ENCODE data around the gene ANKH.

The ANKH gene

DNA sequence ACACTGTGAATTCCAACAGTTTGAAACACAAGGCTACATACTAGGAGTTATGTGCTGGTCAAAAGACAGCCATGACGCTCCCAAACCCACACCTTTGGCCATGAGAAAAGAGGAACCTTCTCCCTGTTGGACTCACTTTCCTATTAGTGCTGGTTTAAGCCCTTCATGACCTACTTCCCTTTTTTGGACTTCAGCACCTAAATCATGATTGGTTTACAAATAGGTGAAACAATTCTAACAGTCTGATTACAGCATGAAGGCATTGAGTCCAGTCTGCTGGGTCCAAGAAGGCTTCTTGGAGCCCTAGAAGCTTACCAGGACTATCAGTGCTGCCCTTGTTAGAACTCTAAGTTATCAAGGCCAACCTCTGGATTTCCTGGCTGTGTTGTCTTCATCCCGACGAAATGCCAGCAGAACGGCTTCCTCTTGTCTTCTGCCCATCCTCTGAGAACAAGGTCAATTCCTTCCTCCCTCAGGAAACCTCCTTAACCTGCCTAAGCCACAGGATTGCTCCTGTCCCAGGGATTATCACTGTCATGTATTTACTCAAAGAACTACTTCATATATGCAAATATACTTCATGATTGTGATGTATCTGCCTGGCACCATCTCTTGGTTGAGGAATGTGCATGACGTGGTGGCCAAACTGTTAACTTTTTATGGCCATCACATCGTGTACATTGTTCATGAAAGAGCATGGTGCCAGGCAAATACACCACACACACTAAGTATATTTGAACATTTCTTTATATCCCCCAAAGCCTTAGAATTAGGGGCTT lies 83.6 kb downstream of the ANKH start:
- no peak for DNase-seq

DNA sequence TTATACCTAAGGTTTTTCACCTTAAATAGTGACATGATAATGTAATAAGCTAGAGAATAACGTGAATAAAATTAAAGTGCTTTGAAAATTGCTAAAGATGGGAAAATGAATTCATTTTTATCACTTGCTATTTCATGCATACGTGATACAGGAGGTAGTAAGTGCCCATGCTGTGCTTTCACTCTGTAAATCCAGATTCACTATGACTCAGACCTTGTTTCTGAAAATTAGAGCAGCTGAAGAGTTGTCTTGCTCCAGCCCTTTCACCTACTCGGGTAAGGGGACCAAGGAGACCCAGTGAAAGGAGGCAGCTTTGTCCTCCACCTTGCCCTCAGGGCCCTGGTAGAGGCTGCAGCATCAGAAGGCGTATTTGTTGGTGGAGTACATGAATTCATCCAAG lies 87.9 kb downstream of the ANKH start:
- no peak for DNase-seq

DNA sequence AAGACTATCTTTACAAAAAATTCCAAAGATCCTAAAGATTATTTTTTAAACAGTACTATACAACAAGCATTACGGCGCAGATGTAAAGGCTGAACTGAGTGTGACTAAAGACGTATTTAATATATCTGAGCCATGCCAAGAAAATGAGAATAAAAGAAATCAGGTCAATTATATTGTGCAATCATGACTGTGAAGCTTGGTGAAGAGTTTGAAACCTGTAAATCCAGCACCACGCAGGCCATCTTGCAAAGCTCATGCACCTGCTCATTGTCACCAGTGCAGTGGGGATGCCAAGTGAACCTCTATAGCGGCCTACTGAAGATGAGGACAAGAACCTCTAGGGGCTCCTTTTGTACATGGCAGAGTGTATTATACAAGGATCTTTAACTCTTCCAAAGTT lies 89.0 kb downstream of the ANKH start:
- DNase-seq, result no peak

DNA sequence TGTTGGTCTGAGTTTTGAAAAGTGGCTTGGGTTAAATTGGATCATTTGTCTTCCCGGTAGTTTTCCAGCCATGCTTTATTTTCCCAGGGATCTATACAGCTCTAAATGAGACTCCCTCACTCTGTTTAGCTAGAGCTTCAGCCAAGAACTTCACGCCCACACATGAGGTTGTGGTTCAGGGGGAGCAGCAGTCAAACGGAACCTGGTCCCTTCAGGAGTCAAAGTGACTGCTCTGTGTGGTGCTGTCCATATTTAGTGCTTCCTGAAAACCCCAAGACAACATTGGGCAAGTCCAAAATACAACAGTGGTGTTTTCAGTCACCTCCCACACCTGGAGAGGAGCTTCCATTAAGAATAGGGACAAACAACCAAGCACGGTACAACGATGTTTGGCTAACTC lies 90.5 kb downstream of the ANKH start:
- no peak for DNase-seq

DNA sequence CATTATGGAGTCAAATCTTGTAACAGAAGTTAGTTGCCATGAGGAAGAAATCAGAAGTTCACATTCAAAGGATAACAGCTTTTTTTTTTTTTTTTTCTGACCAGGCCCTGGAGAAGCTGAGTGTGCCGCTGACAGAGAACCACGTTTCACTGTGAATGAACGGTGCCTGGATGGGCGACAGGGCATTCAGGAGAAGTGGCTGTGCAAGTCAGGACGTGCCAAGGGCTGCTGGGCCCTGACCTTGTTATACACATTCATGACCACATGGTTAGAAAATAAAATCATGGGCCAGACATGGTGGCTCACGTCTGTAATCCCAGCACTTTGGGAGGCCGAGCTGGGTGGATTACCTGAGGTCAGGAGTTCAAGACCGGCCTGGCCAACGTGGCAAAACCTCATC lies 91.6 kb downstream of the ANKH start:
- DNase-seq, result no peak

DNA sequence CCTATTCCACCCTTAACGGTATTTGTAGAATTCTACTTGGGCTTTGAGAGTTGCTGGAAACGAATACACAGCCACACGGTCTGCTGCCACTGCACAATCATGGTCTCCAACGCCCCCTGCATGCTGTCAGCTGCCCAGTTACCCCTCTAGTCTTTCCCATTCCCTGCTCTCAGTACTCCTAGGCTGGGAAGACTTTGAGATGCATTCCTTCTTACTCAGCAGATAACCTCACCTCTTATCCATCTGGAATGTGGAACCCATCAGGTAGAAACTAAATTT lies 92.8 kb downstream of the ANKH start:
- DNase-seq, result no peak

DNA sequence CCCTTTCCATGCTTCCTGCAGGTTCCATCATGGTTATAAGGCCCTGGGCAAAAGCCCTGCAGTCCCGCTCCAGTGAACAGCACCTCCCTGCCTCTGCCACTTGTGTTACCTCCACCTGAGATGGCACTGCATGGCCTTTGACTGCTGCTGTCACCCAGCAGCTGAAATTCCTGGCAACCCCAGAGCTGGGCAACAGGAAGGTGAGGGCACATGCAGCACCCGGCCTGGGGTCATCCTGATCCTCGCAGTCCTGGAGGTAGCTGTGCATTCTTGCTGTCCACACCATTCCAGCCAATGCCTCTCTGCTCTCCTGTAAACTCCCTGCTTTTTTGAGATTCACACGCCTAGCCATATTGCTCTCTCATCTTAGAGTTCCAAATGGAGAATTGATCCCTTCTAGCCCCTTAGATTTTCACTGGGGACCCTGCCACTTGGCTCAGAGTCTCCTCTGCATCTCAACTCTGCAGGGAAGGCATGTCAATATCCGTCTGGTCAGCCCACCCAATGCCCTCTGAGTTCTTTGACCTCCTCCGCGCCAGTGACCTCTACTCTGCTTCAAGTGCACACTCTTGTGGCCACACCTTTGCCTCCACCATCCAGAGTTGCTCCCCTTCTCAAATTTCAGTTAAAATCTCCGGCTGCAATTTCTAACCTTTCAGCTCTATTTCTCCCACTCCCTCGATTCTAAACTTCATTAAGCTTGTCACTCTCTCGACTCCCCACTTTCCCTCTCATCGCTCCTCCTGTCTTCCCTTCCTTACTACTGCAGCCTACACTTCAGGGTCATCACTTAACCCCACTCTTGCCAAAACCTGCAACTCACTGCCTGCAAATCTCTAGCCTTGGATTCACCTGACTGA lies 93.4 kb downstream of the ANKH start:
- no peak for DNase-seq

DNA sequence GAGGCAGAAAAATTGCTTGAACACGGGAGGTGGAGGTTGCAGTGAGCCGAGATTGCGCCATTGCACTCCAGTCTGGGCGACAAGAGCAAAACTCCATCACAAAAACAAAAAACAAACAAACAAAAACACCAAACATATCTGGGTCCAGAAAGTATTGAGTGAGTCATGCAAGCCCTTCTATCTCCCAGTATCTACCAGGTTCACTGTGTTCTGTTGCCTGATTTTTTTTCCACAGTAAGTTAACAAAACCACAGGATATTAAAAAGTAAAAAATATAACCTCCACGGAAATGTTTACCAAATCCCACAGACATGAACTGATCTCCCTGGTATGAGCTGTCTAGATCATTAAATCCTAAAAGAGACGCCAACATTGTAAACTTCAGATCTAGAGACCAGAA lies 94.4 kb downstream of the ANKH start:
- DNase-seq, result no peak

DNA sequence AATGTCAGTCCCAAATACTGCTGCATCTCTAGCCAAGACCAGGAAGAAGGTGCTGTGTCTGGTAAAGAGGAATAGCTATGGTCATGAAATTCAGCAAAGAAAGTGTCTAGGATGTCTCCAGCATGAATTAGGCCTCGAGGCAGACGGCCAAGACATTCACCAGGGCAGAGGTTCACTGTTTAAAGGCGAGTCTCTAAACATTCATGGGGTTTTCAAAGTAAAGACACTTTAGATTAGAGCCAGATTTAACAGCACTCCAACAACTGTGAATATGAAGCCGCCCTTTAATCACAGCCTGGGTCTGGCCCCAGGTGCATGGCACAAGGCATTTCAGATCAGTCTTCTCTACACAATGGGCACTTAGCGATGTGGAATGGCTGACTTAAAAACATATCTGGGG lies 95.0 kb downstream of the ANKH start:
- DNase-seq, result no peak

DNA sequence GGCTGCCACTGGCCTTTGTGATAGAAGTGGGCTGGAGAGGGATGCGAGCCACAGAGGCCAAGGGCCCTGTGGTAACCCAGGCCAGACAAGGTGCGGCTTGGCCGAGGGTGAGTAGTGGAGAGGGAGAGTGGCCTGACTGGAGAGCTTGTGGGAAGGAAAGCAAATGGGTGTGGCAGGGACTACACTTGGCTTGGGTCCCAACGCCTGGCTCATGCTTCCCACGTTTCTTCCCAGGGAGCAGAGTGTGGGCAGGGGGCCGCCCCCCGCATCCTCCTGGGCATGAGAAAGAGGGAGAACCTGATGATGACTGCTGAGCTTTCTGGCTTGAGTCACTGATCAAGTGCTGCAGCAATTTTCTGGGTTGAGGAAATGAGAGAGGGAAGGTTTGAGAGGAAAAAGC lies 95.7 kb downstream of the ANKH start:
- DNase-seq, result no peak

DNA sequence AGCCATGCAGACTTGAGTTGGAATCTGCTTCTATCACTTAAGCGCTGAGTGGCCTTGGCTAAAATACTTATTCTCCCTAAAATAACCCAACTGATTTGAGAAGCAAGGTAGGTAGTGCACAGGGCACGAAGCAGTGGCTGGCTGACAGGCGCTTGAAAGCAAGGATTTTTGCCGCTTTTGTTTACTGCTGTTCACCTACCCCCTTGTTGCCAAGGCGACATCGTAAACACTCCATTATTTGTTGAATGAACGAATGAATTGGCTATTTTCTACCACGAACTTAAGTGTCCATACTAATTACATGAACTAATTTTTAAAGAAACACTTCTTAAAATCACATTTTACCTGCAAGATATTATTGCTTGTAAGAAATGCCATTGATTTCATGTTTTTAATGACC lies 98.0 kb downstream of the ANKH start:
- no peak for DNase-seq

DNA sequence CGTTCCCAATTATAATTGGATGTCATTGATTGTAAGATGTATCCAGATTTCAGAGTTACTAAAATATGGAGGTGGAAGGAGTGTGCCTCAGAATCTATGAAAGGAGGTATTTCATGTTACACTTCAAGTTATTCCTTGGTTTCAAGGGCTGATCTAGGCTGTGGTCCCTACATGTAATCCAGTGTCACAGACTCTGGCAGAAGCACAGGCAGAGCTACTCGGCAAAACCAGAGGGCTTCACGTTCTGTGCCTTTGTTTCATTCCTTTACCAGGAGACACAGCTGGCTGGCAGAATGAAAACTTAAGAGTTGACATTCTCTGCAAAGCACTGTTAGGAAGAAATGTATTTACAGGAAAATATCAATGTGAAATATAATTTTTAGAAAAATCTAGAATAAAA lies 99.6 kb downstream of the ANKH start:
- DNase-seq, result no peak

DNA sequence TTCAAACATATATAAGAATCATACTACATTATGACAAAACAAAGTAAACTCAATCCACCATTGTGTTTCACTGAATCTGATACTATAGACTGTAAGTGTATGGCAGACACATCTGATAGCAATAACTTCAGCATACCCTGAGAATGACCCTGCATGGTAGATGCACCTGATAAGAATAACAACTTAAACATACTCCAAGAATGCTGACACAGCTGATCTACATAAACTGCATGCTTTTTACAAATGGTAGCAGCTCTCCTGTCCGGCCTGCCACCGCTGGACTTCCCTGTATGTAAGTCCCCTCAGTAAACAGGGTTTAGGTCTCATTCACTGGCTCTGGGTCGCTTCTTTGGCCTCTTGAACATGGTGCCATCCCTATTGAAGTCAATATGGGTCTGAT lies 100.4 kb downstream of the ANKH start:
- DNase-seq, result no peak

DNA sequence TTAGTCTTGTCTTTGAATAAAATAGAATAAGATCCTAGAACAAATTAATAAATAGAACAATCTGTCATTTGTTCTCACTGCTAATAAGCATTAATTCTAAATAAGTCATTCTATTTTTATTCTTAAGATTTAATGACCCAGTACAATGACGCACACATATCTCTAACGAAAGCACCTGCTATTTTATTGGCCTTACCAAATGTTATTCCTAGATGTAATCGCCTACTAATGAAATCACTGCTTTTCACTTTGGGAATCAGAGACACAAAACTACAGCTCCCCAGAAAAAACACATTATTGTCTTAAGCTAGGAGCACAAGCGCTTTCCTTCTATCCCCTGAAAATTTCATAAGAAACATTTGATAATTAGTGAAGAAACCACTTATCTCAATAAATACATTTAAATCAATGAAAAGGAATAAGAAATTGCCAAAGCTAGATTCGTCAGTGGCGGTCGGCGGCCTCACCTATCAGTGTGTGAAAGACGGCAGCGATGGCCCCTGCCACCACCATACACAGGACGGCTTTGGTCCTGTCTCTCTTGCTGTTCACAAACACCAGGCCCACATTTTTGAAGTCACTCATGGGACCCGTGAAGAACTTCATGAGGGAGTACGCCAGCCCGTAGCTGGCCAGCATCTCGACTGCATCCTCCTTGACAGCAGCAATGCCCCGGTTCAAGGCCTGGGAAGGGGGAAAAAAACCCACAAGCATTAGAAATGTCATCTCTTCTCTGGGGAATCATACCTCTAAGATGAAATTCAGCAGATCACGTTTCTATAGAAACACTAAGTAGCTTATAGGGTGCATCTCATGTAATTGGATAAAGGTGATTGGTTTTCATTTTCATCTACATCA lies 102.8 kb downstream of the ANKH start:
- DNase-seq, result no peak

DNA sequence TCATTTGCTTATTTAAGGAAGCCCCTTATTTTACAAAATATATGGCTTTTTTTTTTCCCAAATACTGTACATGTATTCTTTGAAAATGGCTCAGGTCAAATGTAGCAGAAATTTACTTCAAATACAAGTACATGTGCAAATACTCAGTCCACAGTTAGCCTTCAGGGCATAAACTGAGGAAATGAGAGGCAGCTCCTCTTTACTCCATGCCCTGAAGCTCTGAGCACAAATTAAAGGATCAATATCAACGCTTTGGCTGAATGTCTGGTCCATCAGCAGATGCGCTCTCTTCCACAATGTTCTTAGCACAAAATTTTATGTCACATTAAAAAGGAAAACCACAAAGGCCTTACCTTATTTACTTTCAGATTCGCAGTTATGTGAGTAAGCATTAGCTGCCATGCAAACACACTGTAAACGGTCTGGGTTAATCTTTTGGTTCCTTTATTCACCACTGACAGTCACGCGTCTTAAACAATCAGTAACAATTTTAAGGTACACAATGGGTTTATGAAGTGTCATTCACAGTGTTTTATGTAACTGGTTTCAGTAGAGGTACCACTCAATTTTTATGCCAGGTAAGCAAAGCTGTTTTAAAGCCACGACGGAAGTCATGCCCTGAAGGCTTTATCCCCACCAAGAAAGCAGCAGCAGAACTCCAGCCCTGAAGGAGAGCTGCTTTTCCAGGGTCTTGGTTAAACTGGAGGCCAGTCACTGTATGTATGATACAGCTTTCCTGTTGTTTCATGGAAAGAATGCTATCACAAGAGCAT lies 103.7 kb downstream of the ANKH start:
- no peak for DNase-seq

DNA sequence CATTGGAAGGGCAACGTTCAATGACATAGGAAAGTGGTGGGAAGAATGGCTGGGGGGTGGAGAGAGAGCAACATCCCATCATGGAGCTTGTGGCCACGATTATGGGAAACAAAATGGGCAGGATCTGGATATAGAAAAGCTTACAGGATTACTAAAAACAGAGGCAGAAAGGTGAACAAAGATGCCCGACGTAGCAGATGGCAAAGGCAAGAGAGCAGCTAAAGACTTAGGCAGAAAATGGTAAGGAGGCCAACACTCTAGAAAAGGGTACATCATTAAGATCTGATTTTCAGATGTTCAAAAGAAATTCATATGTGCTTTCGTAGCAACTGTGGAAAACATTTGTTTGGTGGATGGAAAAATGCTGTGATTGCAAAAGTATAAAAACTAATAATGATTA lies 104.5 kb downstream of the ANKH start:
- no peak for DNase-seq

DNA sequence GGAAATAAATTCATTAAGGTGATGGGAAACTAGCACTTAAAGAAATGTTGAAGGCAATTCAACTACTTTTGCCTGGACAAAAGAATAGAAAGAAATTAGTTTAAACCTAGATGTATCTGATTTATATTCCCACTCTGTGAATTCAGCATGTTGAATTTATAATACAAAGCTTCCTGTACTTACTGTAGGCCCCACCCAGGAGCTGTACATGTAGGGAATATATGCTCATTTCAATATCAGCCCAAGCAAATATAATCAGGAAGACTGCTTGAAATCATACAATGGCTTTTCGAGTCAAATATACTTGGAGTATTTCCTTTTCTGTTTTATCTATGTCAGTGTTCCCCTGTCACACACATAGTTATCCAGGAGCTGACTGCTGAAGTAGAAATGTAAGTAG lies 105.0 kb downstream of the ANKH start:
- no peak for DNase-seq

DNA sequence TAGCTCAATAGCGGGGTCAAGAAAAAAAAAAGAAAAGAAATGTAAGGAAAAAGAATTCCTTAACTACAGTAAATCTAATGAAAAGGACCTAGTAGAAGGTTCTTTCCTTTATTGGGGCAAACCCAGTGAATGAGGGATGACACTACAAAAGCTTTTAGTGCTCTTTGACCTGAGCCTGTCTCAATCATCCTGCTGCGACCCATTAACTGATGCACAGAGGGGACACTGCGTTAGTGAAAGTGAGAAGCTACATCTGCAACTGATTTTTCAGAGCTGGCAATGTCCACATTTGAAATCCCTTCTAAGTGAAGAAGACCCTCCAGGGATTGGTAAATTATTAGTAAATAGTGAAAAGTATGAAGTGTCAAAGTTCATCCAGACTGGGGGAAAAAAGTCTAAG lies 106.0 kb downstream of the ANKH start:
- DNase-seq, result no peak

DNA sequence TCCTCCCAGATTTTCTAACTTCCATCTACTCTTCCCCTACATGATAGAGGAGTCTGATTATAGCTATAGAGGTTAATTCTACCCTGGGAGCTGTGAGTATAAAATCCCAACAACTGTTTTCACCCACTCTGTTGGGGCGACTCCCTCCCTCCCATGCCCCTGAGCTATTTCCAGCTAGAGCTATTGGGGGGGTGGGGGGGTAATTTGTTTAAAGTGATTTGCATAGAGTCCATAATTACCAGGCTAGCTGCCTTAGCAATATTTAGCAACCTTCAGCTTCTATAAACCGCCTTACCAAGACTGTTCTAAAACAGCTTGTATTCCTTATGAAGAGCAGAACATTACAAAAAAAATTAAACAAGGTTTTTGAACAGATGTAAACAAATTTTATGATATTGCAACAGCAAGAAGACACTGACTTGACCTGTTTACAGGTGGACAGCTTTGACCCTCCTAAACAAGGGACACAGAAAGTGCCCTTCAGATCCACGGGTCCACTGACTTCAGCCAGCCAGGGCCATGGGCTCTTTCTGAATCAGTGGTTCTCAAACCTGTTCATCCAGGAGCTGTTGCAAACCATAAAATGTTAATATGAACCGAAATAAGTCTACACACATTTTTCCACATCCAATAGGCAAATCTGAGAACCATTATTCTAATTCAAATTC lies 108.9 kb downstream of the ANKH start:
- no peak for DNase-seq

DNA sequence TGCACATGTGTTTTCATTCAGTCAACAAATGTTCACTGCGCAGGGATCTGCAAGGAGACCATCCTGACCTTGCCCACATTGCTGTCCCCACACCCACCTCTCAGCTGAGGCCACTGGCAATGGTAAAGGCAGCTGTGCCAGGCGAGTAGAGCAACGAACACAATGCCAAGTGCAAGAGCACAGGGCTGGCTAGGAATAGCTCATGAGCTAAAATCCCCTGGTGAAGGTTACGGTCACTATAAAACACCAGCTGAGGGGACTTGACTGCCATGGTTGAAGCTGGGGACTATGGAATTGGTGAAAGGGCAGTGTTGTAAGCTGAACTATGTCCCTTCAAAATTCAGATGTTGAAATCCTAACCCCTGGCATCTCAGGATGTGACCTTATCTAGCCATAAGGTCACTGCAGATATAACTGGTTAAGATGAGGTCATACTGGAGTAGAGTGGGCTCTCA lies 111.0 kb downstream of the ANKH start:
- DNase-seq, result no peak

DNA sequence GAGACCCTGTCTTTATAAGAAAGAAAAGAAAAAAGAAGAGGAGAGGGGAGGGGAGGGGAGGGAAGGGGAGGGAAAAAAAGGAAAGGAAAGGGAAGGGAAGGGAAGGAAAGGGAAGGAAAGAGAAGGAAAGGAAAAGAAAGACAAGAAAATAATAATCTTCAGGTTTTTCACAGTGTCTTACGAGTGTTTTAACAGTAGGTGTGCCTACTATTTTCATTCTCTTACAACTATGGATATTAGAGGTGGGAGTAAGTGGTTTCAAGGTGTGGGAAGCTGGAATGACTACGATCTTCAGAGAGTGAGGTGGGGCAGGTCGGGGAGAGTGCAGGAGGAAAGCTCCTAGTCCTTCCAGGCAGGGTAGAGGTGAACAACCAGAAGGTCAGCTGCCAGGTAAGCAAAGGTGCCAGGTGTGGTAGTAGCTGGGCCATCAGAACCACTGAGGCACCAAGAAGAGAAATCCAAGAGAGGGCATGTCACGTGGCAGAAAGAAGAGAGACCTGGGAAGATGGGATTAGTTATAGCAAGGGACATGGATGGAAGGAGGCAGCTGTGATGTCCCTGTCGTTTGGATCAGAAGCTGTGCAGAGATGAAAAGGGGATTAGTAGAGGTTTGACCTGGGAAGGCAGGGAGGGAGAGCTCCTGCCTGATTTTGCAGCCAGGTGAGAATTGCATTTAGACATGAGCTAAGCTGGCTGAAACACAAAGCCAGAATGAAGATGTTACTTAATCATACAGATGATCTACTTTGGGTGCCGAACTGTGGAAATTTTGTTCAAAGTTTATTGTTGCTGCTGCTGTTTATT lies 111.6 kb downstream of the ANKH start:
- no peak for DNase-seq
